ENCODE results near the gene GRID1.

- TF ChIP-seq STAT6 (CRISPR knock-in tag; conservative IDR thresholded peaks at IDR 0.05; ENCODE audit: low read depth) (no peak), FOXP1 (CRISPR knock-in tag; IDR thresholded peaks at IDR 0.05; ENCODE audit: borderline replicate concordance) (no peak), NR3C1 (CRISPR knock-in tag; conservative IDR thresholded peaks at IDR 0.05; ENCODE audit: low read depth) (no peak), ELF4 (CRISPR knock-in tag; IDR thresholded peaks at IDR 0.05; ENCODE audit: low read depth) (no peak), CTCF (IDR thresholded peaks at IDR 0.05) (no peak), SP1 (CRISPR knock-in tag; conservative IDR thresholded peaks at IDR 0.05) (no peak), PREB (CRISPR knock-in tag; IDR thresholded peaks at IDR 0.05; ENCODE audit: borderline replicate concordance) (no peak), GABPB1 (CRISPR knock-in tag; IDR thresholded peaks at IDR 0.05) (no peak), AFF4 (CRISPR knock-in tag; IDR thresholded peaks at IDR 0.05; ENCODE audit: borderline replicate concordance) (no peak)
Measured at GRCh38 chr10:86331861-86332260, 34.7 kb downstream of the GRID1 start.

Measured in WTC11 (cell line).